Cardiac muscle cell (in vitro differentiated cells and primary cell): Measurements from ENCODE around the gene ATG13. TPM values are rescaled to one million over a fixed set of nuclear protein-coding genes. Genes with fewer than 3 reads are reported as not detected.
"Not testable (repeated sequence)": the region's sequence is repeated elsewhere in the genome, so short reads cannot be mapped to it uniquely, and the experiment has no call there.

Experiments
- DNase-seq, 2 donors: peaks; one replicate each; pipeline versions ENCODE4 v3.0.0 to v3.0.0-alpha.2; 2010 to 2017; ENCODE audit warnings: low read depth in 1 of 2, low spot score in 1 of 2
- H3K27ac ChIP-seq: fragments of 200-600 bp; sonication (generic); 2 replicates; pipeline ENCODE4 v1.5.1; 2016
- H3K27me3 ChIP-seq: fragments of 200-600 bp; sonication (generic); 2 replicates; pipeline ENCODE4 v1.6.0; 2016; ENCODE audit warnings: control low read depth
- H3K36me3 ChIP-seq: fragments of 200-600 bp; sonication (generic); 2 replicates; pipeline ENCODE4 v1.5.1; 2016; ENCODE audit warnings: control low read depth
- H3K4me1 ChIP-seq: fragments of 200-600 bp; sonication (generic); 2 replicates; pipeline ENCODE4 v1.8.1; 2017; ENCODE audit warnings: low read depth, mild to moderate bottlenecking, mixed run types
- H3K4me3 ChIP-seq: fragments of 200-600 bp; sonication (generic); 2 replicates; pipeline ENCODE4 v1.5.1; 2016; ENCODE audit warnings: mild to moderate bottlenecking
- H3K9me3 ChIP-seq: fragments of 200-600 bp; sonication (generic); 2 replicates; pipeline ENCODE4 v1.5.1; 2017; ENCODE audit warnings: low read depth, mild to moderate bottlenecking, control low read depth
- CTCF ChIP-seq: IDR thresholded peaks from 2 replicates; pipeline ENCODE4 v1.5.1; 2012; ENCODE audit warnings: low read depth, mild to moderate bottlenecking, low read length
- polyA plus RNA-seq: library from polyadenylated mRNA; unstranded; fragments of >200 nt; fragmentation: Nextera tagmentation; extraction: Ambion mirVana; gene quantifications from 2 replicates; pipeline ENCODE4 v1.2.1, GENCODE V29; 2016
- total RNA-seq: library from RNA; depleted of rRNA; stranded (reverse); fragments of >200 nt; gene quantifications from 2 replicates; pipeline ENCODE4 v1.2.3, GENCODE V29; 2016

ATG13 gene
- total and polyA plus RNA-seq, 2 experiments from 2014 or later = 56.8 to 78.5 TPM

- TF ChIP-seq CTCF = no peak
- Histone ChIP-seq H3K4me3 (no peak overlapping the region), H3K27me3 (no peaks in the 10 kb centered on the region), H3K36me3 (no peaks in the 10 kb centered on the region), H3K9me3 (no peaks in the 10 kb centered on the region), H3K27ac (no peak overlapping the region), H3K4me1 (no peaks in the 10 kb centered on the region)
- no peak for DNase-seq
These were observed 95.7 kb downstream of the ATG13 start for GRCh38 chr11:46712874-46713576.

- H3K4me1 ChIP-seq, H3K9me3 ChIP-seq, H3K27me3 ChIP-seq, H3K36me3 ChIP-seq, H3K4me3 ChIP-seq, H3K27ac ChIP-seq, DNase-seq: not testable (repeated sequence)
These were observed 100.4 kb downstream of the ATG13 start for GRCh38 chr11:46717825-46718154.

GRCh38 chr11:46718155-46719019 is 101.0 kb downstream of the ATG13 start:
- H3K4me3 ChIP-seq = no peak overlapping the region
- H3K27ac ChIP-seq = no peak overlapping the region
- no peaks in the 10 kb centered on the region for H3K9me3 ChIP-seq
- TF ChIP-seq CTCF = no peak
- peak in 1 of 2 donors; percentile 33 for DNase-seq
- no peaks in the 10 kb centered on the region for H3K27me3 ChIP-seq
- H3K36me3 ChIP-seq = no peaks in the 10 kb centered on the region
- no peaks in the 10 kb centered on the region for H3K4me1 ChIP-seq

- no peak for TF ChIP-seq CTCF
- H3K4me1 ChIP-seq = no peaks in the 10 kb centered on the region
- H3K9me3 ChIP-seq = no peaks in the 10 kb centered on the region
- DNase-seq = no peak
- no peak within 1 kb of the TSS for H3K27ac ChIP-seq
- no peaks in the 10 kb centered on the region for H3K27me3 ChIP-seq
- H3K4me3 ChIP-seq = no peak within 1 kb of the TSS
- no peaks in the 10 kb centered on the region for H3K36me3 ChIP-seq
These were observed 101.7 kb downstream of the ATG13 start, which contains the start of gene F2 for GRCh38 chr11:46719048-46719542. TSS of gene F2 (plus strand) at chr11:46719213. CDS start at chr11:46719236, 23 bp downstream.

GRCh38 chr11:46719543-46720218 is 102.3 kb downstream of the ATG13 start:
- Histone ChIP-seq H3K9me3 (no peaks in the 10 kb centered on the region), H3K27ac (no peak overlapping the region), H3K4me1 (no peaks in the 10 kb centered on the region), H3K4me3 (no peak overlapping the region), H3K36me3 (no peaks in the 10 kb centered on the region), H3K27me3 (no peaks in the 10 kb centered on the region)
- no peak for TF ChIP-seq CTCF
- DNase-seq = no peak
